ENCODE measurements around the gene RXRB.

DNA sequence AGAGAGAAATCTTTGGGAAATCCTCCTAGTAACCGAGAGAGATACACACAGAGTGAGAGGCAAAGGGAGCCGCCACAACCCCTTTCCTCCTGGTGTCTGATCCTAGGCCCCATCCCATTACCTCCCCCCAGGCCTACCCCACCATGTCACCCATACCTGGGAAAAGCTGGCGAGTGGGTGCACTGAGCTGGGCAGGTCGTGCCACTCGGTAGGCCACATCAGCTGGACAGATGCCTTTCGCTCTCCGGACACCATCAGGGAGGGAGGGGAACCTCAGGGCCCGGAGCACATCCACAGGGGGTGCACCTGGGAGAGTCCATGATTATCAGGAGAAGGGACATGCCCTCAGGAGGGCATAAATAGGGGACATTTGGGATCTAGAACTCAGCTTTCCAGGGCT, 11.3 kb downstream of the RXRB start:
- TF ChIP-seq, protein P1, sequence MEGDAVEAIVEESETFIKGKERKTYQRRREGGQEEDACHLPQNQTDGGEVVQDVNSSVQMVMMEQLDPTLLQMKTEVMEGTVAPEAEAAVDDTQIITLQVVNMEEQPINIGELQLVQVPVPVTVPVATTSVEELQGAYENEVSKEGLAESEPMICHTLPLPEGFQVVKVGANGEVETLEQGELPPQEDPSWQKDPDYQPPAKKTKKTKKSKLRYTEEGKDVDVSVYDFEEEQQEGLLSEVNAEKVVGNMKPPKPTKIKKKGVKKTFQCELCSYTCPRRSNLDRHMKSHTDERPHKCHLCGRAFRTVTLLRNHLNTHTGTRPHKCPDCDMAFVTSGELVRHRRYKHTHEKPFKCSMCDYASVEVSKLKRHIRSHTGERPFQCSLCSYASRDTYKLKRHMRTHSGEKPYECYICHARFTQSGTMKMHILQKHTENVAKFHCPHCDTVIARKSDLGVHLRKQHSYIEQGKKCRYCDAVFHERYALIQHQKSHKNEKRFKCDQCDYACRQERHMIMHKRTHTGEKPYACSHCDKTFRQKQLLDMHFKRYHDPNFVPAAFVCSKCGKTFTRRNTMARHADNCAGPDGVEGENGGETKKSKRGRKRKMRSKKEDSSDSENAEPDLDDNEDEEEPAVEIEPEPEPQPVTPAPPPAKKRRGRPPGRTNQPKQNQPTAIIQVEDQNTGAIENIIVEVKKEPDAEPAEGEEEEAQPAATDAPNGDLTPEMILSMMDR (IDR thresholded peaks at IDR 0.05; ENCODE audit: low read depth, low read length), result no peak
- TF ChIP-seq EZH2phosphoT487 (IDR thresholded peaks at IDR 0.05; ENCODE audit: low read depth), result no peak
